KOPT-K1 (cell line): ENCODE data around the gene RFPL3.

Source experiments
- H3K27ac ChIP-seq: fragments of 200-600 bp; sonication (generic); 2 replicates; pipeline ENCODE4 v1.5.1; 2016; ENCODE audit warnings: antibody characterized with exemption, mild to moderate bottlenecking, low read depth, low read length; ENCODE audit not compliant: poor library complexity, severe bottlenecking
- H3K36me3 ChIP-seq: fragments of 200-600 bp; sonication (generic); 2 replicates; pipeline ENCODE4 v1.5.1; 2017; ENCODE audit warnings: antibody characterized with exemption, mild to moderate bottlenecking, low read length, moderate library complexity; ENCODE audit not compliant: insufficient read depth
- H3K9me3 ChIP-seq: fragments of 200-600 bp; sonication (generic); 2 replicates; pipeline ENCODE4 v1.5.1; 2017; ENCODE audit warnings: antibody characterized with exemption, low read length, mild to moderate bottlenecking; ENCODE audit not compliant: insufficient read depth, poor library complexity, severe bottlenecking

The RFPL3 gene

GRCh38 chr22:32407936-32408335 is 50.3 kb downstream of the RFPL3 start:
- no peak overlapping the region for H3K27ac ChIP-seq
- no peaks in the 10 kb centered on the region for H3K9me3 ChIP-seq
- peaks cover 62% of the 10 kb centered on the region for H3K36me3 ChIP-seq

DNA sequence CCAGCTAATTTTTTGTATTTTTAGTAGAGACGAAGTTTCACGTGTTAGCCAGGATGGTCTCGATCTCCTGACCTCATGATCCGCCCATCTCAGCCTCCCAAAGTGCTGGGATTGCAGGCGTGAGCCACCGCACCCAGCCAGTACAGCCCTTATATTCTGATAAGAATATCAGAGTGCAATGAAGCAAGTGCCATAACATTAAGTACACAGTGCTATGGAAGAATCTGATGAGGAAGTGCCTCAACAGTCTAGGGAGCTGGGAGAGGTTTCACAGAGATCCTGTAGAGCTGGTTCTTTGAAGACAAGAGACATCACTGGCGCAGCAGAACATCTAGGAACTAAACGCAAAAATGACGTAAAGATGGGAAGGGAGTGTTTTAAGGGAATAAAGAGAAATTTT is 52.3 kb downstream of the RFPL3 start:
- no peak overlapping the region for H3K27ac ChIP-seq
- H3K36me3 ChIP-seq: peaks cover 46% of the 10 kb centered on the region
- H3K9me3 ChIP-seq: no peaks in the 10 kb centered on the region

GRCh38 chr22:32410459-32410858 is 52.8 kb downstream of the RFPL3 start:
- Histone ChIP-seq H3K36me3 (peaks cover 41% of the 10 kb centered on the region), H3K9me3 (no peaks in the 10 kb centered on the region), H3K27ac (no peak overlapping the region)
